Measurements from ENCODE around the gene CRELD1.

Gene CRELD1

GRCh38 chr3:9917820-9918219 lies 15.8 kb upstream of the CRELD1 start:
- Histone ChIP-seq H3K9me3 (ENCODE audit: control insufficient read depth, insufficient read depth, low read depth, low read length) (no peaks in the 10 kb centered on the region), H3K27ac (ENCODE audit: low read depth, low read length) (no peak overlapping the region), H3K4me3 (ENCODE audit: low read depth, low read length) (no peak overlapping the region), H3K36me3 (ENCODE audit: control insufficient read depth, insufficient read depth, low read length) (no peaks in the 10 kb centered on the region), H3K4me1 (ENCODE audit: control insufficient read depth, insufficient read depth, low read length) (peaks cover 17% of the 10 kb centered on the region), H3K9ac (ENCODE audit: low read length) (no peak overlapping the region), H3K27me3 (ENCODE audit: control insufficient read depth, insufficient read depth, low read length) (peaks cover 10% of the 10 kb centered on the region)

DNA sequence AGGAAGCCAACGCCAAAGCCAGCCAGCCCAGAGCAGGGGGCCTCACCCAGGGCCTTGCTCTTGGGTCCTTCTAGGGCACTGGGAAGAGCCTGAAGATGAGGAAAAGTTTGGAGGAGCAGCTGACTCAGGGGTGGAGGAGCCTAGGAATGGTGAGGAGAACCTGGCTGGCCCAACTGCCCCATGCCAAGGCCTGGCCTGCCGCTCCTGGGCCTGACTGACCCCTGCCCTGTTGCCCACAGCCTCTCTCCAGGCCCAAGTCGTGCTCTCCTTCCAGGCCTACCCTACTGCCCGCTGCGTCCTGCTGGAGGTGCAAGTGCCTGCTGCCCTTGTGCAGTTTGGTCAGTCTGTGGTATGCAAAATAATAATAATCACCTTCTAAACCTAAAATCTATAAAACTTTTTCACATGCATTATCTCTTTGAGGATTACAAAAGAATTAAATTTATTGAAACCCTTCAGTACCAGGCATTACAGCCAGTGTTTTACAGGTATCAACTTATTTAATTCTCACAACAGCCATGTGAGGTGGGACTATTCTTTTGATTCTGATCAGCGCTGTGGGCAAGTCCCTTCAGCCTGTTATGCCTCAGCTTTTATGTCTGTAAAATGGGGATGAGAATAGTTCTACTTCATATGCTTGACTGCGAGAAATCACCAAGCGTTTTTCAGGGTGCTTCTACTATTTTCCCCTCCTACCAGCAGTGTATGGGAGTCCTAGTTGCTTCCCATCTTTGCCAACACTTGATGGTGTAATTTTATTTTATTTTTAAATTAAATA lies 15.2 kb upstream of the CRELD1 start:
- no peak overlapping the region for H3K27ac ChIP-seq (ENCODE audit: low read depth, low read length)
- peaks cover 17% of the 10 kb centered on the region for H3K4me1 ChIP-seq (ENCODE audit: control insufficient read depth, insufficient read depth, low read length)
- H3K4me3 ChIP-seq (ENCODE audit: low read depth, low read length): no peak overlapping the region
- no peaks in the 10 kb centered on the region for H3K9me3 ChIP-seq (ENCODE audit: control insufficient read depth, insufficient read depth, low read depth, low read length)
- H3K9ac ChIP-seq (ENCODE audit: low read length): no peak overlapping the region
- H3K36me3 ChIP-seq (ENCODE audit: control insufficient read depth, insufficient read depth, low read length): no peaks in the 10 kb centered on the region
- peaks cover 10% of the 10 kb centered on the region for H3K27me3 ChIP-seq (ENCODE audit: control insufficient read depth, insufficient read depth, low read length)

DNA sequence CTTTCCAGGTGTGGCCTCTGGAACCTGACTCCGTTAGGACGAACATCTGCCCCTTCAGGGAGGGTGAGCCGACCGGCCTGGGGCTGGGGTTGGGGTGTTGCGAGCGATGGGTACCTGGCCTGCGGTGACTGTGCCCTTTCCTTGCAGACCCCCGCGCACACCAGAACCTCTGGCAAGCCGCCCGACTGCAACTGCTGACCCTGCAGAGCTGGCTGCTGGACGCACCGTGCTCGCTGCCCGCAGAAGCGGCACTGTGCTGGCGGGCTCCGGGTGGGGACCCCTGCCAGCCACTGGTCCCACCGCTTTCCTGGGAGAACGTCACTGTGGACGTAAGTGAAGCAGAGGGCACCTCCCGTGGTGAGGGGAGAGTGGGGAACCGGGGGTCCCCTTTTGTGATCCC lies 5.5 kb upstream of the CRELD1 start:
- H3K27ac ChIP-seq (ENCODE audit: low read depth, low read length): no peak overlapping the region
- no peak overlapping the region for H3K9ac ChIP-seq (ENCODE audit: low read length)

DNA sequence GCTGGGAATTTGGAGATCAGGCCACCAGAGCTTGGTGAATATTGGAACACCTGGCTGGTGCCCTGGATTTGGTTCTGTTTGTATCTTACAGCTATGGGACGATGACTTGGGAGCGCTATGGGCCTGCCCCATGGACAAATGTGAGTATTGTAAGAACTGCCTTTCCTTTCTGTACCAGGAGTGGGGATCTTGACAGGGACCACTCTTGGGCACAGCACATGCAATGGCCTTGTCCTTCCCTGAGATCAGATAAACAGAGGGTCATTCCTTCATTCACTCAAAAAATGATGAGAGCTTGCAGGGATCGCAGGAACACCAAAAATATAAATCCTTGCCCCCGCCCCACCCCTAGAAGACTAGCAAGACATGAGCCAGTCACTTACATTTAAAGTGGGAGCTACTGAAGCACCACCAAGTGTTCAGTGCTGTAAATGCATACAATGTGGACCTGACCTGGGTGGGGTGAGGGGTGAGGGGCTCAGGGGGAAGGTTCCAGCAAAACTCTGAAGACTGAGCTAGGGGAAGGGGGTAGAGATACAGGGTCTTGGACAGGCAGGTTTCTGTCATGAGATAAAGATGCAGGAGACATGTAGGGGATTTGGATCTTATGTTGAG lies 2.7 kb upstream of the CRELD1 start:
- Histone ChIP-seq H3K27me3 (ENCODE audit: control insufficient read depth, insufficient read depth, low read length) (no peaks in the 10 kb centered on the region), H3K9me3 (ENCODE audit: control insufficient read depth, insufficient read depth, low read depth, low read length) (0 out of 2 replicates have a peak, but pooled peaks cover 3% of the 10 kb centered on the region), H3K4me1 (ENCODE audit: control insufficient read depth, insufficient read depth, low read length) (peaks cover 7% of the 10 kb centered on the region), H3K4me3 (ENCODE audit: low read depth, low read length) (no peak overlapping the region), H3K36me3 (ENCODE audit: control insufficient read depth, insufficient read depth, low read length) (peaks cover 15% of the 10 kb centered on the region; the same call in 1 of the 2 replicates), H3K27ac (ENCODE audit: low read depth, low read length) (no peak overlapping the region), H3K9ac (ENCODE audit: low read length) (no peak overlapping the region)

More for the DNA sequence above, 5.5 kb upstream of the CRELD1 start:
- Histone ChIP-seq H3K36me3 (ENCODE audit: control insufficient read depth, insufficient read depth, low read length) (peaks cover 12% of the 10 kb centered on the region; the same call in 1 of the 2 replicates), H3K4me1 (ENCODE audit: control insufficient read depth, insufficient read depth, low read length) (no peaks in the 10 kb centered on the region), H3K4me3 (ENCODE audit: low read depth, low read length) (no peak overlapping the region), H3K9me3 (ENCODE audit: control insufficient read depth, insufficient read depth, low read depth, low read length) (0 out of 2 replicates have a peak, but pooled peaks cover 3% of the 10 kb centered on the region), H3K27me3 (ENCODE audit: control insufficient read depth, insufficient read depth, low read length) (no peaks in the 10 kb centered on the region)

DNA sequence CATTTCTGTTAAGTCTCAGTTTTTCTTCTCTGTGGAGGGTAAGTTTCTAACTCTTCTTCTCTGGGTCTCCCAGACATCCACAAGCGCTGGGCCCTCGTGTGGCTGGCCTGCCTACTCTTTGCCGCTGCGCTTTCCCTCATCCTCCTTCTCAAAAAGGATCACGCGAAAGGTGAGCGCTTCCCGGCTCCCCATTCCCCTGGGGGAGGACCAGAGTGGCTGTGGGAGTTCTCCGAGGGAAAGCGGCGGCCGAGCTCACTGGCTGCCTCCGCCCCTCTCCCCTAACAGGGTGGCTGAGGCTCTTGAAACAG lies 1.1 kb upstream of the CRELD1 start:
- Histone ChIP-seq H3K36me3 (ENCODE audit: control insufficient read depth, insufficient read depth, low read length) (peaks cover 26% of the 10 kb centered on the region), H3K4me3 (ENCODE audit: low read depth, low read length) (peak overlapping the region; percentile 77), H3K27ac (ENCODE audit: low read depth, low read length) (no peak overlapping the region), H3K9ac (ENCODE audit: low read length) (no peak overlapping the region), H3K9me3 (ENCODE audit: control insufficient read depth, insufficient read depth, low read depth, low read length) (0 out of 2 replicates have a peak, but pooled peaks cover 3% of the 10 kb centered on the region), H3K27me3 (ENCODE audit: control insufficient read depth, insufficient read depth, low read length) (no peaks in the 10 kb centered on the region), H3K4me1 (ENCODE audit: control insufficient read depth, insufficient read depth, low read length) (peaks cover 7% of the 10 kb centered on the region)

DNA sequence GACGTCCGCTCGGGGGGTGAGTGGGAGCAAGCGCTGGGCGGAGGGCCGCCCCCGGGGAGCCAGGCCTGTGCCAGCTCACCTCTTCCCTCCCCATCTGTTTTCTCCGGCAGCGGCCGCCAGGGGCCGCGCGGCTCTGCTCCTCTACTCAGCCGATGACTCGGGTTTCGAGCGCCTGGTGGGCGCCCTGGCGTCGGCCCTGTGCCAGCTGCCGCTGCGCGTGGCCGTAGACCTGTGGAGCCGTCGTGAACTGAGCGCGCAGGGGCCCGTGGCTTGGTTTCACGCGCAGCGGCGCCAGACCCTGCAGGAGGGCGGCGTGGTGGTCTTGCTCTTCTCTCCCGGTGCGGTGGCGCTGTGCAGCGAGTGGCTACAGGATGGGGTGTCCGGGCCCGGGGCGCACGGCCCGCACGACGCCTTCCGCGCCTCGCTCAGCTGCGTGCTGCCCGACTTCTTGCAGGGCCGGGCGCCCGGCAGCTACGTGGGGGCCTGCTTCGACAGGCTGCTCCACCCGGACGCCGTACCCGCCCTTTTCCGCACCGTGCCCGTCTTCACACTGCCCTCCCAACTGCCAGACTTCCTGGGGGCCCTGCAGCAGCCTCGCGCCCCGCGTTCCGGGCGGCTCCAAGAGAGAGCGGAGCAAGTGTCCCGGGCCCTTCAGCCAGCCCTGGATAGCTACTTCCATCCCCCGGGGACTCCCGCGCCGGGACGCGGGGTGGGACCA lies 632 bp upstream of the CRELD1 start:
- 0 out of 2 replicates have a peak, but pooled peaks cover 3% of the 10 kb centered on the region for H3K9me3 ChIP-seq (ENCODE audit: control insufficient read depth, insufficient read depth, low read depth, low read length)
- H3K36me3 ChIP-seq (ENCODE audit: control insufficient read depth, insufficient read depth, low read length): peaks cover 28% of the 10 kb centered on the region
- H3K27ac ChIP-seq (ENCODE audit: low read depth, low read length): peak overlapping the region; percentile 7; the same call in 1 of the 2 replicates
- peak overlapping the region; percentile 75 for H3K9ac ChIP-seq (ENCODE audit: low read length)
- peaks cover 7% of the 10 kb centered on the region for H3K4me1 ChIP-seq (ENCODE audit: control insufficient read depth, insufficient read depth, low read length)
- H3K4me3 ChIP-seq (ENCODE audit: low read depth, low read length): peak overlapping the region; percentile 77
- no peaks in the 10 kb centered on the region for H3K27me3 ChIP-seq (ENCODE audit: control insufficient read depth, insufficient read depth, low read length)

GRCh38 chr3:9934235-9934621 lies 594 bp downstream of the CRELD1 start:
- peak overlapping the region; percentile 77 for H3K4me3 ChIP-seq (ENCODE audit: low read depth, low read length)
- 0 out of 2 replicates have a peak, but pooled peaks cover 3% of the 10 kb centered on the region for H3K9me3 ChIP-seq (ENCODE audit: control insufficient read depth, insufficient read depth, low read depth, low read length)
- peaks cover 28% of the 10 kb centered on the region for H3K36me3 ChIP-seq (ENCODE audit: control insufficient read depth, insufficient read depth, low read length)
- H3K27ac ChIP-seq (ENCODE audit: low read depth, low read length): 0 out of 2 replicates have a peak overlapping the region, but pooled peaks have one; percentile 45
- no peaks in the 10 kb centered on the region for H3K27me3 ChIP-seq (ENCODE audit: control insufficient read depth, insufficient read depth, low read length)
- H3K4me1 ChIP-seq (ENCODE audit: control insufficient read depth, insufficient read depth, low read length): peaks cover 7% of the 10 kb centered on the region
- H3K9ac ChIP-seq (ENCODE audit: low read length): peak overlapping the region; percentile 76

GRCh38 chr3:9934993-9935392 lies 1.4 kb downstream of the CRELD1 start:
- Histone ChIP-seq H3K27ac (ENCODE audit: low read depth, low read length) (no peak overlapping the region), H3K4me1 (ENCODE audit: control insufficient read depth, insufficient read depth, low read length) (peaks cover 7% of the 10 kb centered on the region), H3K36me3 (ENCODE audit: control insufficient read depth, insufficient read depth, low read length) (peaks cover 27% of the 10 kb centered on the region), H3K4me3 (ENCODE audit: low read depth, low read length) (no peak overlapping the region), H3K9me3 (ENCODE audit: control insufficient read depth, insufficient read depth, low read depth, low read length) (0 out of 2 replicates have a peak, but pooled peaks cover 3% of the 10 kb centered on the region), H3K27me3 (ENCODE audit: control insufficient read depth, insufficient read depth, low read length) (no peaks in the 10 kb centered on the region), H3K9ac (ENCODE audit: low read length) (no peak overlapping the region)

GRCh38 chr3:9935966-9936510 lies 2.4 kb downstream of the CRELD1 start:
- H3K27me3 ChIP-seq (ENCODE audit: control insufficient read depth, insufficient read depth, low read length): no peaks in the 10 kb centered on the region
- peaks cover 7% of the 10 kb centered on the region for H3K4me1 ChIP-seq (ENCODE audit: control insufficient read depth, insufficient read depth, low read length)
- H3K4me3 ChIP-seq (ENCODE audit: low read depth, low read length): no peak overlapping the region
- no peak overlapping the region for H3K9ac ChIP-seq (ENCODE audit: low read length)
- peaks cover 21% of the 10 kb centered on the region for H3K36me3 ChIP-seq (ENCODE audit: control insufficient read depth, insufficient read depth, low read length)
- H3K9me3 ChIP-seq (ENCODE audit: control insufficient read depth, insufficient read depth, low read depth, low read length): no peaks in the 10 kb centered on the region; the same call in 1 of the 2 replicates
- no peak overlapping the region for H3K27ac ChIP-seq (ENCODE audit: low read depth, low read length)

GRCh38 chr3:9937486-9938238 lies 4.0 kb downstream of the CRELD1 start:
- no peak overlapping the region for H3K9ac ChIP-seq (ENCODE audit: low read length)
- H3K27me3 ChIP-seq (ENCODE audit: control insufficient read depth, insufficient read depth, low read length): no peaks in the 10 kb centered on the region
- no peak overlapping the region for H3K4me3 ChIP-seq (ENCODE audit: low read depth, low read length)
- H3K36me3 ChIP-seq (ENCODE audit: control insufficient read depth, insufficient read depth, low read length): peaks cover 24% of the 10 kb centered on the region
- H3K9me3 ChIP-seq (ENCODE audit: control insufficient read depth, insufficient read depth, low read depth, low read length): no peaks in the 10 kb centered on the region; the same call in 1 of the 2 replicates
- peaks cover 7% of the 10 kb centered on the region for H3K4me1 ChIP-seq (ENCODE audit: control insufficient read depth, insufficient read depth, low read length)
- H3K27ac ChIP-seq (ENCODE audit: low read depth, low read length): no peak overlapping the region
